Transverse colon (tissue), 4 donors: ENCODE results near the gene OSBPL2. TPM values are rescaled to one million over a fixed set of nuclear protein-coding genes. Genes with fewer than 3 reads are reported as not detected.

Source experiments
- DNase-seq: peaks from one replicate; pipeline ENCODE4 v3.0.0-alpha.2; 2019
- H3K27ac ChIP-seq, 4 donors: fragments of 200-600 bp; sonication (generic); 2 replicates each; pipeline ENCODE4 v1.5.1; 2016 to 2018; ENCODE audit warnings: inconsistent platforms in 4 of 4
- H3K27me3 ChIP-seq: fragments of 200-600 bp; sonication (generic); 2 replicates; pipeline ENCODE4 v1.5.1; 2017; ENCODE audit warnings: inconsistent platforms
- H3K36me3 ChIP-seq, 4 donors: fragments of 200-600 bp; sonication (generic); 2 replicates each; pipeline ENCODE4 v1.5.1; 2017 to 2019; ENCODE audit warnings: inconsistent platforms in 4 of 4
- H3K4me1 ChIP-seq, 4 donors: fragments of 200-600 bp; sonication (generic); 2 replicates each; pipeline ENCODE4 v1.5.1; 2017 to 2020; ENCODE audit warnings: inconsistent platforms in 4 of 4
- H3K4me3 ChIP-seq, 4 donors: fragments of 200-600 bp; sonication (generic); 1 replicate in 1 of 4; 2 replicates in 3 of 4; pipeline versions ENCODE4 v1.5.1 to v1.6.1; 2017 to 2019; ENCODE audit warnings: inconsistent platforms in 4 of 4
- H3K9me3 ChIP-seq, 2 donors: fragments of 200-600 bp; sonication (generic); 2 replicates each; pipeline ENCODE4 v1.5.1; 2017 to 2019; ENCODE audit warnings: inconsistent platforms in 2 of 2
- EP300 ChIP-seq: sonication (generic); formaldehyde crosslinking; IDR thresholded peaks from one replicate; pipeline ENCODE4 v1.6.1; 2017; ENCODE audit warnings: antibody characterized with exemption, low read depth
- POLR2A ChIP-seq: fragments of 450-650 bp; IDR thresholded peaks from one replicate; pipeline ENCODE4 v1.6.1; 2016; ENCODE audit warnings: antibody characterized with exemption, mild to moderate bottlenecking, moderate library complexity
- POLR2AphosphoS5 ChIP-seq, 3 donors: sonication (generic); formaldehyde crosslinking; IDR thresholded peaks; one replicate each; pipeline ENCODE4 v1.6.1; 2016; ENCODE audit warnings: antibody characterized with exemption in 3 of 3
- WGBS, 2 donors: methylation state at CpG; one replicate each; pipeline ENCODE4 v1.1.5; 2018; ENCODE audit warnings: low coverage in 1 of 2; 5-methylcytosine and 5-hydroxymethylcytosine counted together
- in situ Hi-C, 4 donors: fragments of 200-750 bp; cut with MboI; loops; one replicate each; pipeline versions ENCODE4 v1.15.0 to v1.15.1; 2017; ENCODE audit warnings: low sequenced_read_pairs in 3 of 4, low pct_ligation_motif_present in 1 of 4, low pct_unique_long_range_greater_than_20kb in 1 of 4
- intact Hi-C: fragments of 100-400 bp; cut with DNase I; formaldehyde crosslinking; loops from one replicate; pipeline ENCODE4 v1.15.1; 2023; ENCODE audit warnings: low total_unique reads
- total RNA-seq, 4 donors: library from RNA; depleted of rRNA; stranded (reverse); fragments of >200 nt; gene quantifications; one replicate each; pipeline ENCODE4 v1.1.0, GENCODE V29; 2016
- TF ChIP-seq, protein P1 (sequence below), 5 experiments: fragments of 200-600 bp in 3 of 5; fragments of 450-650 bp in 2 of 5; sonication (generic) in 3 of 5; IDR thresholded peaks; 1 replicate in 2 of 5; 2 replicates in 3 of 5; pipeline ENCODE4 v1.5.1; 2016 to 2017; ENCODE audit warnings: antibody characterized with exemption in 5 of 5, inconsistent platforms in 3 of 5, mild to moderate bottlenecking in 2 of 5, moderate library complexity in 1 of 5

OSBPL2 gene
- total RNA-seq, 4 donors from 2014 or later: 36.2 to 101 (median 73.3) TPM

DNA sequence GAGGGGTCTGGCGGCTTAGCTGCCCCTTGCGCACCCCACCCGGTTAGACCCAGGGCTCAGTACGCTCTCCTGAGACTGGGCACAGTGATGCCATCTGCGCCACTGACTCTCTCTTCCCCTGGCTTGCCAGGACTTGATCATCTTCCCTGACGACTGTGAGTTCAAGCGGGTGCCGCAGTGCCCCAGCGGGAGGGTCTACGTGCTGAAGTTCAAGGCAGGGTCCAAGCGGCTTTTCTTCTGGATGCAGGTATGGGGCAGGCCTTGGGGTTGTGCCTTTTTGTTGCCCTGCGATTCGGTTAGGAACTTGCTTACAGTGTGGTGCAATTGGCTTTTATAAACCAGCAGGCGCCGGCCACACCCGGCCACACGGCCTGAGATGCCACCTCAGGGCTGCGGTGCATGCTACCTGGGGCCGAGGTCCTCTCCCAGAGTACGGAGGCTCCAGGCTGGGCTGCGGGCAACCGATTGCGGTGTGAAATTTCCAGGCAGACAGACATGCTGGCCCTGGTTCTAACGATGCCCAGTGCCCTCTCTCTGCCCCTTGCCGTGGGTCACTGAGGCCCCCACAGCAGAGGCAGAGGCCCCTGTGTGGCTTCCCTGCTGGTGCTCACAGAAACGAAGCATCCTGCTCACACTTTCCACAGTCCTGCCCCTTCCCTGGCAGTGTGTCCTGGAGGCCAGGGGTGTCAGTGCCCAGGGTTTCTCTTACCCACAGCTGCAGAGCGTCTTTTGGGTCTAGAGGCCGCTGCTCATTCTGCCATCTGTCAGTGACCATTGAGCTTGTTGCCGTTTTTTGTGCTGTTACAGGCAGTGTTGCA, 66.2 kb downstream of the OSBPL2 start:
- TF ChIP-seq, protein P1, sequence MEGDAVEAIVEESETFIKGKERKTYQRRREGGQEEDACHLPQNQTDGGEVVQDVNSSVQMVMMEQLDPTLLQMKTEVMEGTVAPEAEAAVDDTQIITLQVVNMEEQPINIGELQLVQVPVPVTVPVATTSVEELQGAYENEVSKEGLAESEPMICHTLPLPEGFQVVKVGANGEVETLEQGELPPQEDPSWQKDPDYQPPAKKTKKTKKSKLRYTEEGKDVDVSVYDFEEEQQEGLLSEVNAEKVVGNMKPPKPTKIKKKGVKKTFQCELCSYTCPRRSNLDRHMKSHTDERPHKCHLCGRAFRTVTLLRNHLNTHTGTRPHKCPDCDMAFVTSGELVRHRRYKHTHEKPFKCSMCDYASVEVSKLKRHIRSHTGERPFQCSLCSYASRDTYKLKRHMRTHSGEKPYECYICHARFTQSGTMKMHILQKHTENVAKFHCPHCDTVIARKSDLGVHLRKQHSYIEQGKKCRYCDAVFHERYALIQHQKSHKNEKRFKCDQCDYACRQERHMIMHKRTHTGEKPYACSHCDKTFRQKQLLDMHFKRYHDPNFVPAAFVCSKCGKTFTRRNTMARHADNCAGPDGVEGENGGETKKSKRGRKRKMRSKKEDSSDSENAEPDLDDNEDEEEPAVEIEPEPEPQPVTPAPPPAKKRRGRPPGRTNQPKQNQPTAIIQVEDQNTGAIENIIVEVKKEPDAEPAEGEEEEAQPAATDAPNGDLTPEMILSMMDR (IDR thresholded peaks at IDR 0.05): no peak
- no peak for TF ChIP-seq EP300
- no peak for TF ChIP-seq POLR2A
- TF ChIP-seq POLR2AphosphoS5 (IDR thresholded peaks at IDR 0.05): no peak
- Histone ChIP-seq H3K27ac (peak overlapping the region; percentile 97 to 100 (median 98)), H3K9me3 (no peaks in the 10 kb centered on the region), H3K4me1 (peaks cover 15 to 23% (median 20%) of the 10 kb centered on the region in 4 donors), H3K4me3 (peak overlapping the region in 3 of 4 donors; percentile 71 to 98 (median 86)), H3K27me3 (no peaks in the 10 kb centered on the region), H3K36me3 (peaks cover 0 to 35% (median 11%) of the 10 kb centered on the region in 4 donors)
- in situ Hi-C loops (no loop called here), intact Hi-C loops (no loop called here)
- 70 to 85% methylated on average over 6 to 18 of the region's 29 CpGs for WGBS, 2 donors
- DNase-seq: no peak

GRCh38 chr20:62305149-62305764, 66.9 kb downstream of the OSBPL2 start:
- DNase-seq: no peak
- TF ChIP-seq POLR2AphosphoS5 (IDR thresholded peaks at IDR 0.05) (no peak), EP300 (no peak), POLR2A (no peak)
- TF ChIP-seq, protein P1 (IDR thresholded peaks at IDR 0.05): no peak
- H3K4me1 ChIP-seq: peaks cover 15 to 23% (median 20%) of the 10 kb centered on the region in 4 donors
- 76% methylated on average over 18 of the region's 18 CpGs; no CpG with 5 or more reads in 1 of the 2 donors for WGBS, 2 donors
- in situ Hi-C loops: no loop called here
- H3K4me3 ChIP-seq: no peak overlapping the region
- intact Hi-C loops: no loop called here
- no peaks in the 10 kb centered on the region for H3K9me3 ChIP-seq
- peak overlapping the region in 2 of 4 donors; percentile 17 to 99 for H3K27ac ChIP-seq
- peaks cover 0 to 35% (median 11%) of the 10 kb centered on the region in 4 donors for H3K36me3 ChIP-seq
- H3K27me3 ChIP-seq: no peaks in the 10 kb centered on the region

- DNase-seq: no peak
- H3K27me3 ChIP-seq: no peaks in the 10 kb centered on the region
- no peak overlapping the region for H3K27ac ChIP-seq
- peaks cover 0 to 35% (median 11%) of the 10 kb centered on the region in 4 donors for H3K36me3 ChIP-seq
- WGBS, 2 donors: 80 to 87% methylated on average over 7 to 30 of the region's 33 CpGs
- intact Hi-C loops (no loop called here), in situ Hi-C loops (no loop called here)
- H3K4me3 ChIP-seq: no peak overlapping the region
- no peaks in the 10 kb centered on the region for H3K9me3 ChIP-seq
- peaks cover 15 to 23% (median 20%) of the 10 kb centered on the region in 4 donors for H3K4me1 ChIP-seq
- TF ChIP-seq POLR2A: no peak
- peak in 1 of 3 donors; percentile 14 for TF ChIP-seq POLR2AphosphoS5 (IDR thresholded peaks at IDR 0.05)
Observed at GRCh38 chr20:62305765-62306413, 67.6 kb downstream of the OSBPL2 start.

- Histone ChIP-seq H3K36me3 (peaks cover 0 to 35% (median 11%) of the 10 kb centered on the region in 4 donors), H3K9me3 (no peaks in the 10 kb centered on the region), H3K27me3 (no peaks in the 10 kb centered on the region), H3K27ac (no peak overlapping the region), H3K4me3 (no peak overlapping the region), H3K4me1 (peaks cover 15 to 23% (median 20%) of the 10 kb centered on the region in 4 donors)
- TF ChIP-seq, protein P1 (IDR thresholded peaks at IDR 0.05): no peak
- TF ChIP-seq POLR2A (no peak), POLR2AphosphoS5 (IDR thresholded peaks at IDR 0.05) (no peak), EP300 (no peak)
- in situ Hi-C loops: no loop called here
- no peak for DNase-seq
- 88% methylated on average over 25 of the region's 27 CpGs; no CpG with 5 or more reads in 1 of the 2 donors for WGBS, 2 donors
- intact Hi-C loops: no loop called here
Observed at GRCh38 chr20:62306414-62307187, 68.3 kb downstream of the OSBPL2 start.
